Right cardiac atrium (tissue), 5 donors: ENCODE measurements around the gene SHOC2. TPM values are rescaled to one million over a fixed set of nuclear protein-coding genes. Genes with fewer than 3 reads are reported as not detected.

ENCODE experiments used
- ATAC-seq, 2 donors: fragments of 200-7000 bp; cut with Tn5 transposase; one replicate each; pipeline versions ENCODE4 v1.8.0 to v1.9.1; 2020; ENCODE audit warnings: moderate library complexity in 2 of 2, mild to moderate bottlenecking in 1 of 2
- DNase-seq, 3 donors: peaks; one replicate each; pipeline ENCODE4 v3.0.0-alpha.2; 2020
- H3K27ac ChIP-seq: one replicate; pipeline ENCODE4 v1.5.1; 2013; ENCODE audit warnings: mild to moderate bottlenecking, low read length, control low read depth, moderate library complexity
- H3K27me3 ChIP-seq: one replicate; pipeline ENCODE4 v1.6.1; 2013; ENCODE audit not compliant: control insufficient read depth, insufficient read depth
- H3K4me1 ChIP-seq: one replicate; pipeline ENCODE4 v1.6.1; 2013; ENCODE audit warnings: low read length; ENCODE audit not compliant: control insufficient read depth, insufficient read depth
- H3K4me3 ChIP-seq: one replicate; pipeline ENCODE4 v1.5.1; 2013; ENCODE audit warnings: low read length, control low read depth
- H3K9me3 ChIP-seq: one replicate; pipeline ENCODE4 v1.6.1; 2013; ENCODE audit warnings: low read length; ENCODE audit not compliant: control insufficient read depth
- WGBS: extraction: QIAGEN DNeasy Blood & Tissue Kit; methylation state at CpG from one replicate; pipeline ENCODE4 v1.1.7; 2013; 5-methylcytosine and 5-hydroxymethylcytosine counted together
- intact Hi-C, 4 donors: fragments of 100-400 bp; cut with DNase I; formaldehyde crosslinking; loops; one replicate each; pipeline versions ENCODE4 v1.11.0 to v1.14.0; 2022 to 2023
- polyA plus RNA-seq: library from polyadenylated mRNA; stranded (reverse); fragments of 200-250 nt; gene quantifications from one replicate; pipeline ENCODE4 v1.2.3, GENCODE V29; 2013
- total RNA-seq, 4 donors: library from RNA; stranded (reverse); fragmentation: NEBNext Ultra II Directional; extraction: Animal tissue kit (Norgen Biotek cat#: 25700); gene quantifications; one replicate each; pipeline ENCODE4 v1.2.1, GENCODE V29; 2021
- donor health status: healthy with polysubstance abuse.
- donor health status: DM: no; HTN: yes; CAD: no.
- donor health status: DM: no; HTN: no; CAD: no.
- donor health status: DM: no; HTN: yes; CAD: no; lungs with severe emphysema.
- donor health status: DM: yes; HTN: yes; CAD: no.

The SHOC2 gene
- total and polyA plus RNA-seq, 5 donors: 24.8 to 60.7 (median 51.6) TPM

DNA sequence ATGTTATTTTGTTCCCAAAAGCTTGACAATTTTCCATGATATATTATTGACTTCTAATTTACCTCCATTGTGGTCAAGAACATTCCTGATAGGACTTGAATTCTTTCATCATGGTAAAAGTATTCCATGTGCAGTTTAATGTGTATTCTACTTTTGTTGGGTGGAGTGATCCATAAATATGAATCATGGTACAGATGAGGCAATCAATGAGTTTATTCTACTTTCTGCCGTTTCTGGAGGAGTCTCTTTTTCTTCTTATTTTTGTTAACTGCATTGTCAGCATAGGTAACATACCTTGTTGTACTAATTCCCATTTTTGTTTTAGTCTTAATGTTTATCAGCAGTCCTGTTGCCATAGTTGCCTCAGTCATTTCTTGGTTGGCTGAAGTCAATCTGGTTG lies 69.6 kb downstream of the SHOC2 start:
- Histone ChIP-seq H3K27me3 (no peaks in the 10 kb centered on the region), H3K4me3 (no peak overlapping the region), H3K9me3 (no peaks in the 10 kb centered on the region), H3K4me1 (peaks cover 4% of the 10 kb centered on the region), H3K27ac (no peak overlapping the region)
- ATAC-seq: no peak
- DNase-seq: no peak
- 91% methylated on average over 1 of the region's 1 CpG for WGBS
- intact Hi-C loops: no loop called here

DNA sequence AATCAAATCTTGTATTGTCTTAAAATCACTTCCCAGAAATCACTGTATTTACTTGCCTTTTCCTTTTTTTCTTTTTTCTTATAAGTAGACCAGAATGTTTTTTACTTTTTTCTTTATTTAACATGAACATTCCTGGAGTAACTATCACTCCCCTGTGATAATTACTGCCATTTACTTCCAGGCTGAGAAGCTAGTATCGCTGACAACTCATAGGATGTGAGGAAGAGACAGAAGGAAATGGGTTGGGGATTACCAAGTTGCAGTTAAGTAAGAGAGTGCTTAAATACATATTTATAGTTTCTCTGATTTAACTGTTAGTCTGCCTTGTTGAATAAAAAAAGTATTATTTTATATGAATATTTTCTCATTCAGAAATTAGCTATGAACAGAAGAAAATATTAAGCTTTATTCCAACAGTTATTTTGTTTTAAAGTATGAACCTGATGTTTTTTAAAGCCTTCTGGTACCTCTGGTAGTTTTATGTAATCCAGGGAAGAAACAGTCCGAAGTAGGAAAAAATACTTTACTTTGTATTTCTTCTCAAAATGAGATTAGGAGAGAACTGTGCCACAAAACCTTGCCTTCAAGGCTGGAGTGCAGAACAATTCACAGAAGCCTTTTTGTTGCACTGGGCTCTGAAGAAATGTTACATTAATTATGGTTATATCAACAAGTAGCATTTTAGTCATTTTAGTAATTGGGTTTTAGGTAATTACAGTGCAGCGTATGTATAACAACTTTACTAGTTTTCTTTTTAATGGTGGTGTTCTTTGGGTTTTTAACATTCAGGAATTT lies 72.8 kb downstream of the SHOC2 start:
- no peaks in the 10 kb centered on the region for H3K27me3 ChIP-seq
- H3K4me1 ChIP-seq: no peaks in the 10 kb centered on the region
- ATAC-seq (no peak), DNase-seq (no peak)
- intact Hi-C loops: no loop called here
- H3K4me3 ChIP-seq: no peak overlapping the region
- 82% methylated on average over 3 of the region's 3 CpGs for WGBS
- H3K9me3 ChIP-seq: no peaks in the 10 kb centered on the region
- no peak overlapping the region for H3K27ac ChIP-seq

DNA sequence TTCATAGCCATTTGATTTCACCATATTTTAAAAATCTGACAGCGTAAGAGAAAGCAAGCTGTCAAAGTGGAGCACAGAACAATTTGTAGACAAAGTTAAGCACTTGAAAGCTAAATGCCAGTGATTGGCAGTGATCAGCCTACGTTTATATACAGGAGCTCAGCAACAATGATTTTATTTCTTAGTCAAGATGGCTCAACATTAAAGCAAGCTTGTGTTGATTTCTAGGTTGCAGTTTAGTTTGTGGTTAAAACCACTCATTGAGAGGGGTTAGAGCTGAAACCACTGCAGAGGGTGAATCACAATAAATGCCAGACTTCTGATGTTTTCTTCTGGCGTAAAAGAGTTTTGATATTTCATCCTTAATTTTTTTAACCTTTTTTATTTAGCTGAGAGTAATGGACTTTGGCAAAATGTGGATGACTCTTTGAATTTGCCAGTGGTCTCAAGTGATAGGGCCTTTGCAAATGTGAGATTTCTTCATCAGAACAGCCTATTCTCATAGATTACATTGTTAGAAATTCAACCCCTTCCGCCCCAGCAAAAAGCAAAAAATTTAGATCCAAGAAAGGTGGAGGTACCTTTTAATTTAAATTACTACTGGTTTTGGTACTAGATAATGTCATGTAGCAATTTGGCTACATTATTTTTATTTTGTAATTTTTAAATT lies 73.8 kb downstream of the SHOC2 start:
- DNase-seq (no peak), ATAC-seq (no peak)
- WGBS: 83% methylated on average over 4 of the region's 4 CpGs
- intact Hi-C loops: no loop called here
- H3K4me3 ChIP-seq: no peak overlapping the region
- H3K27me3 ChIP-seq: no peaks in the 10 kb centered on the region
- H3K4me1 ChIP-seq: no peaks in the 10 kb centered on the region
- H3K27ac ChIP-seq: no peak overlapping the region
- H3K9me3 ChIP-seq: no peaks in the 10 kb centered on the region

GRCh38 chr10:110994406-110995086 lies 75.1 kb downstream of the SHOC2 start:
- Histone ChIP-seq H3K27me3 (no peaks in the 10 kb centered on the region), H3K4me1 (no peaks in the 10 kb centered on the region), H3K27ac (no peak overlapping the region), H3K4me3 (no peak overlapping the region), H3K9me3 (no peaks in the 10 kb centered on the region)
- DNase-seq: no peak
- whole genome bisulfite sequencing: 99% methylated on average over 1 of the region's 1 CpG
- intact Hi-C loops: no loop called here
- no peak for ATAC-seq

DNA sequence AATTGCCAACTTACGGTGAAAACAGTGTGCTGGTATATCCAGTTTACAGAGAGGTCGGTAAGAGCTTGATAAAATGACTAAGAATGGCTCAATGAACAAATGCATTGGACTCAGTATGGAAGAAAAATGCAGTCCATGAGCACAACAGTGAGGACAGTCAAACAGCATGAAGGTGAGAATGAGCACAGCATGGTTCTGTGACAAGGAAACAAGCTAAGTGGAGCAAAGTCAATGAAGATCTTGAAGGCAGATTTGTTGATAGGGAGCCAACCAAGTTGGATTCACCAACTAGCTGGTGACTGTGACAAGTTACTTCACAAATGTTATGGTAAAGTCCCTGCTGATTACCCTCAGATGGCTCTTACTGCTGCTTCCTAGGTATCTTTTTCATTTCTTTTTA lies 75.9 kb downstream of the SHOC2 start:
- ATAC-seq: no peak
- Histone ChIP-seq H3K27ac (no peak overlapping the region), H3K4me3 (no peak overlapping the region), H3K9me3 (no peaks in the 10 kb centered on the region), H3K4me1 (no peaks in the 10 kb centered on the region), H3K27me3 (no peaks in the 10 kb centered on the region)
- DNase-seq: no peak
- intact Hi-C loops: no loop called here
- WGBS: 73% methylated on average over 2 of the region's 2 CpGs

DNA sequence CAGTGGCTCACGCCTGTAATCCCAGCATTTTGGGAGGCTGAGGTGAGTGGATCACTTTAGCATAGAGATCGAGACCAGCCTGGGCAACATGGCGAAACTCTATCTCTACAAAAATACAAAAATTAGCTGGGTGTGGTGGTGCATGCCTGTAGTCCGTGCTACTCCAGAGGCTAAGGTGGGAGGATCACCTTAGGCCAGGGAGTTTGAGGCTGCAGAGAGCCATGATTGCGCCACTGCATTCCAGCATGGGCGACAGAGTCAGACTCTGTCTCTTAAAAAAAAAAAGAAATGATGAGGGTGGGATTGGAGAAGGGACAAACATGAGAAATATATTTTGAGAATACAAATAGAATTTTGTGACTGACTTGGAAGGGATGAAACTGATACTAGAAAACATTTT lies 76.9 kb downstream of the SHOC2 start:
- H3K4me3 ChIP-seq: no peak overlapping the region
- no peaks in the 10 kb centered on the region for H3K9me3 ChIP-seq
- H3K27me3 ChIP-seq: no peaks in the 10 kb centered on the region
- H3K27ac ChIP-seq: no peak overlapping the region
- 98% methylated on average over 6 of the region's 6 CpGs for WGBS
- ATAC-seq (no peak), DNase-seq (no peak)
- no peaks in the 10 kb centered on the region for H3K4me1 ChIP-seq
- intact Hi-C loops: no loop called here

DNA sequence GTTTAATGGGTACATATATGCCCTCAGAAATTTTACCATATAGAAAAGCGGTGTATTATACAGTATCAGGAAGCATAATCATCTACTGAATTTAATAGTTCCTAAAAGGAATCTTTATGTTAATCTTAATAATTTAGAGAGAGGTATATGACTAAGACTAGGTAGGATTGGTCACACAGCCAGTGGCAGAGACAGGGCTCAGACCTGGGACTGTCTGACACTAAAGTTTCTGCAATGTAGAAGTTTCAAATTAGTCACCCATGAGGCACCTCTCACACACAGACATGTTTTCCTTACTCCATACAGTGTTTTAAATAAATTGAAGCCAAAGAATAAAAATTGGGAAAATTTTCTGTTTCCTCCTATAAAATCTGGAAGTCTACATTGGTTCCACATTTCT lies 84.6 kb downstream of the SHOC2 start:
- ATAC-seq (no peak), DNase-seq (no peak)
- Histone ChIP-seq H3K27me3 (no peaks in the 10 kb centered on the region), H3K27ac (no peak overlapping the region), H3K9me3 (no peaks in the 10 kb centered on the region), H3K4me1 (no peaks in the 10 kb centered on the region), H3K4me3 (no peak overlapping the region)
- intact Hi-C loops: no loop called here
- WGBS: 99% methylated on average over 1 of the region's 1 CpG

DNA sequence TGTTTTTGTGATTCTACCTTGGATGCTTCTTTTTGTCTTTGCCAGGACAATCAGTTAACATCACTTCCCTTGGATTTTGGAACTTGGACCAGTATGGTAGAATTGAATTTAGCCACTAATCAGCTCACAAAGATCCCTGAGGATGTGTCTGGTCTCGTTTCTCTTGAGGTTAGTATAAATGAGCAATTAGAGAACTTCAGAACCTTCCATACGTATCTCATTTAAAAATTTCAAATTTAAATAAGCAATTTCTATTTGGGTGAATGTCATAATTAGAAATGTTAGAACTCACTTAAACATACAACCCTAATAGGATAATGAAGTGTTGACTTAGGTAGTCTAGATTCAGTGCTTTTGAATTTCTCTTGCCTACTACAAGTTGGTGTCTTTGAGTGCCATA lies 88.1 kb downstream of the SHOC2 start:
- H3K9me3 ChIP-seq: no peaks in the 10 kb centered on the region
- no peaks in the 10 kb centered on the region for H3K4me1 ChIP-seq
- intact Hi-C loops: no loop called here
- no peak overlapping the region for H3K27ac ChIP-seq
- no peak overlapping the region for H3K4me3 ChIP-seq
- ATAC-seq (no peak), DNase-seq (no peak)
- 92% methylated on average over 2 of the region's 2 CpGs for WGBS
- H3K27me3 ChIP-seq: no peaks in the 10 kb centered on the region

DNA sequence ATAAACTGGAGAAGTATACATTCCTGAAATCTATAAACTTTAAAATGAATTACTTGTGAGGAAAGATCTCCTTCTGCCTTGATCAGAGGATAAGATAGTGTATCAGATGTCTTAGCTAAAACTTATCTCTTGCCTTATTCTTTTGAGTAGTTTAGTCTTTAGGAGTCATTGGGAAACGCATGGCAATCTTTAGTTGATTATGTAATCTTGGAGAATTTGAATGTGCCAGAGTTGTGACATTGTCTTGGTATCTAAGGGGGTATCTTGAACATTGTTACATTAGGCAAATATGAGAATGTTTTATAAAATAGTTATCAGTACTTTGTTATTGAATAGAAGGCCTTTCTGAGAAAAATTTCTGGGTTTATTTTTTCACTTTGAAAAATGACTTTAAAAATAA lies 95.8 kb downstream of the SHOC2 start:
- Histone ChIP-seq H3K9me3 (no peaks in the 10 kb centered on the region), H3K27ac (no peak overlapping the region), H3K27me3 (no peaks in the 10 kb centered on the region), H3K4me1 (no peaks in the 10 kb centered on the region), H3K4me3 (no peak overlapping the region)
- WGBS: 65% methylated on average over 1 of the region's 1 CpG
- ATAC-seq (no peak), DNase-seq (no peak)
- intact Hi-C loops: no loop called here

- DNase-seq: no peak
- 67% methylated on average over 2 of the region's 2 CpGs for WGBS
- intact Hi-C loops: no loop called here
Observed at GRCh38 chr10:111017098-111017497, 97.7 kb downstream of the SHOC2 start.

DNA sequence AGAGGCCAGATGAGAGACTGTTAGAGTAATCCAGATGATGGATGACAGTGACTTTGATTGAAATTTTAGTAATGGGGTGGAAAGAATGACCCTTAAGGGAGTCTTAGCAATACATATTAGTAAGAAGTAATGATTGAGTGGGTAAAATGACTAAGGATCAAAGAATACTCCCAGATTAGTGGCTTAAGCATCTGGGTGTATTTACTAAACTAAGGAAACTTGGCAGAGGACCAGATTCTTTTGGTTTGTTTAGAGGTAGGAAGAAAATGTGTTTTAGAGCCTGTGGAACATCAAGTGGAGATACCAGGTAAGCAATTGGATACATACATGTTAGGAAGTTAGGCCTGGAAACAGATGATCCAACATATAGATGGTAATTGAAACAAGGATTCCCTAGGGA lies 98.6 kb downstream of the SHOC2 start:
- no peak for DNase-seq
- Histone ChIP-seq H3K27ac (no peak overlapping the region), H3K9me3 (no peaks in the 10 kb centered on the region), H3K4me3 (no peak overlapping the region), H3K4me1 (no peaks in the 10 kb centered on the region), H3K27me3 (no peaks in the 10 kb centered on the region)
- intact Hi-C loops: no loop called here
- ATAC-seq: no peak

More at GRCh38 chr10:111017098-111017497, 97.7 kb downstream of the SHOC2 start:
- ATAC-seq: no peak
- no peaks in the 10 kb centered on the region for H3K9me3 ChIP-seq
- no peaks in the 10 kb centered on the region for H3K27me3 ChIP-seq
- no peak overlapping the region for H3K27ac ChIP-seq
- no peaks in the 10 kb centered on the region for H3K4me1 ChIP-seq
- H3K4me3 ChIP-seq: no peak overlapping the region
